Stimulated activated naive CD8-positive, alpha-beta T cell treated with anti-CD3 and anti-CD28 coated beads, Interleukin-15, Interleukin-2, amounts not matched to agents 100 U/mL and 50 U/mL, for 24 hours (primary cell): ENCODE data around the gene MVB12B.

Experiments used
- ATAC-seq: fragments of 150-1000 bp; cut with Tn5 transposase; one replicate; pipeline ENCODE4 v1.10.0; 2021
- DNase-seq: peaks from one replicate; pipeline ENCODE4 v3.0.0; 2021

The MVB12B gene

GRCh38 chr9:126303488-126303887 lies 23.1 kb upstream of the MVB12B start:
- DNase-seq (no peak), ATAC-seq (peak; percentile 42)

DNA sequence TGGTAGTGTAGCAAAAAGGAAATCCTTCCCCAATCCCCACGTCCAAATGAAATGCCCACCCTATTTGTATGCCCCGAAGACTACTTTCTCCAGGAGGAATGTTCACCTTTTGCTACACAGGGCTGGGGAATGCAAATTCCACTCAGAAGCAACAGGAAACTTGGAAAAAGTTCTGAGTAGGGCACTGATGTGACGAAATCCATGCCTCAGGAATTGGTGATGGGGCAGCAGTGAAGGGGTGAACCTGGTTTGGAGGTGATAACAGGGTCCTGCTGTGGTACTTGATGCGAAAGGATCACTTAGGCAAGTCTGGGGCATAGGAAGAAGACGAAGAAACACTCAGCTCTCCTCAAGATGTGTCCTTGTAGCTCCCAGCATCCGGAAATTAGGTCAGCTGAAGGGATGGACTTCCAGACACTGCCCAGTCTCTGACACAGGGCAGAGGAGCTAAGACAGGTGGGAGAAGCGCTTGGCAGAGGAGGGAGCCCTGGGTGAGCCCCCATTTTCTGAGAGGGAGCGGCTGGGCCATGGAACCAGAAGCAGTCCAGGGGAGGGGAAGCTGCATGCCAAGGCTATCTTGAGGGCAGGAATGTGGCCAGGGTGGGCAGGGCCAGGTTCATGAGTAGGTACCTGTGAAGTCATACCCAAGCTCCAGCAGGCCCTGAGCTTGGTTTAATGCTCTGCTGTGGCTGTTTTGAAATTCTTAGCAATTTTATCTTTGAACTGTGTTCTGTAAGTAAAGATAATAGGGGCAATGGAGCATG lies 22.2 kb upstream of the MVB12B start:
- DNase-seq (no peak), ATAC-seq (no peak)

DNA sequence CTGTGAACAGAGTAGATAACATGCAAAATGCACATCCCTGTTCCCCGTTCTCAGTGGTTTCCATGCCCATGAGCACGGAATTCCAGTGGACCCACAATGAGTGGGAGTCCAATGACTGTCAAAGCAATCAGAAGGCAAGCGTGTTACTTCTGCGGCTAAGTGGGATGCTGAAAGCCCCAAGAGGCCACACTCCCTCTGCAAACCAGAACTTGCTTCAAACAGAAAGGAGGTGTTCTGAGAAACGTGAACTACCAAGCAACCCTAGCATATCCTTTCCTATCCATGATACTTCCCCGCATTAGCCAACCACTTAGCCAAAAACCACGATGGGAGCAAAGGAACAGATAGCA lies 21.7 kb upstream of the MVB12B start:
- ATAC-seq = no peak
- no peak for DNase-seq

- ATAC-seq (no peak), DNase-seq (no peak)
Observed at GRCh38 chr9:126306071-126306647, 20.5 kb upstream of the MVB12B start.

- ATAC-seq = no peak
Observed at GRCh38 chr9:126307322-126308061, 19.1 kb upstream of the MVB12B start.

GRCh38 chr9:126309427-126310189 lies 17.0 kb upstream of the MVB12B start:
- no peak for ATAC-seq

More at GRCh38 chr9:126307322-126308061, 19.1 kb upstream of the MVB12B start:
- no peak for DNase-seq

DNA sequence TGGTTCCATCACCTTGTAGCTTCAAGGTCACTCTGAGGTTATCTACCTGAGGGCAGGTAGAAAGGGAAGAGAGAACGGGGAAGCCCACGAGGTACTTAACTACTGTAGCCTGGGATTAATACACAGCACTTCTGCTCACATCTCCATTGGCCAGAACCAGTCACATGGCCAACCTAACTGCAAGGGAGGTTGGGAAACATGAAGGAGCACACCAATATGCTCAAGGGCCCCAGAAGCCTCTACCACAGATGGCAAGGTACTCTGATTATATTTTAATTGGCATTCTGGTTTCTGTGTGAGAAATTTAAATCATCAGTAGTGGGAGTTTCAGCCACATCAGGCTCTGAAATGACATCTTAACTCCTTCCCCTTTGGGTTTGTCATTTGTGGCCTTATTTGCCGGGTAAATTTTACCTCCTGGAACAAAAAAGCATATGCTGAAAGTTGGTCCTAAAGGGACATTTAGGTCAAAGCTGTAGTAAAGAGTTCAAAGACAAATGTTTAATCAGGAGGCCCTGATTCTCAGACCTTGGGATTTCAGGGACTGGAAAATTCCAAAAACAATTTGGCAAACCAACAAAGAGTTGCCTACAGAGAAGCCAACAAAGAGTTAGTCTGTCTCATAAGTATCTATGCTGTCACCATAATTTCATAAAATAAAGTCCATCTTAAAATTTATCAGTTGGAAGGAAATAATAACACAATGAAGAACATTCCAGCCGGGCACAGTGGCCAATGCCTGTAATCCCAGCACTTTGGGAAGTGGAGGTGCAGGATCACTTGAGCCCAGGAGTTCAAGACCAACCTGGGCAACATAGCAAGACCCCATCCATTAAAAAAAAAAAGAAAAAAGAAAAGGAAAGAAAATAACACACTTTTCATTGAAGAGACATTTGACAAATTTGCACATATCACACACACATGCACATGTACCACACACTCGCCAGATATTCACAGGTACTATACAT lies 13.8 kb upstream of the MVB12B start:
- ATAC-seq (no peak), DNase-seq (no peak)

More at GRCh38 chr9:126309427-126310189, 17.0 kb upstream of the MVB12B start:
- DNase-seq = no peak

DNA sequence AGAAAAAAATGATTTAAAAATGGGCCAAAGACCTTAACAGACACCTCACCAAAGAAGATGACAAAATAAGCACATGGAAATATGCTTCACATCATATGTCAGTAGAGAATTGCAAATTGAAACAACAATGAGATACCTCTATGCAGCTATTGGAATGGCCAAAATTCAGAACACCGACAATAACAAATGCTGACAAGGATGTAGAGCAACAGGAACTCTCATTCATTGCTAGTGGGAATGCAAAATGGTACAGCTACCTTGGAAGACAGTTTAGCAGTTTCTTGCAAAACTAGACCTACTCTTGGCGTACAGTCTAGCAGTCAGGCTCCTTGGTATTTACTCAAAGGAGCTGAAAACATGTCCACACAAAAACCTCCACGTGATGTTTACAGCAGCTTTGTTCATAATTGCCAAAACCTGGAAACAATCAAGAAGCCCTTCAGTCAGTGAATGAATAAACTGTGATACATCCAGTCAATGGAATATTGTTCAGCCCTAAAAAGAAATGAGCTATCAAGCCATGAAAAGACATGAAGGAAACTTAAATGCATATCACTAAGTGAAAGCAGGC lies 10.5 kb upstream of the MVB12B start:
- no peak for DNase-seq
- ATAC-seq = no peak

DNA sequence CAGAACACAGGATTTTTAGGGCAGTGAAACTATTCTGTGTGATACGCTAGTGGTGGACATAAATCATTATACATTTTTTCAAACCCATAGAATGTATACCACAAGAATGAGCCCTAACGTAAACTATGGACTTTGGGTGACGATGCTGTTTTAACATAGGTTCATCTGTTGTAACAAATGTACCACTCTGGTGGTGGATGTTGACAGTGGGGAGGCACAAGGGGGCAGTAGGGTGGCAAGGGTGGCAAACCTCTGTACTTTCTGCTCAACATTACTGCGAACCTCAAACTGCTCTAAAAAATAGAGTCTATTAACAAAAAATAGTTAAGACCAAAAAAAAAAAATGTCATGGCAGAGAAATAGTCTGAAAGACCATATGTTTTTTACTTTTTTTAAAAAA lies 9.1 kb upstream of the MVB12B start:
- ATAC-seq (peak; percentile 69), DNase-seq (peak; percentile 30)

DNA sequence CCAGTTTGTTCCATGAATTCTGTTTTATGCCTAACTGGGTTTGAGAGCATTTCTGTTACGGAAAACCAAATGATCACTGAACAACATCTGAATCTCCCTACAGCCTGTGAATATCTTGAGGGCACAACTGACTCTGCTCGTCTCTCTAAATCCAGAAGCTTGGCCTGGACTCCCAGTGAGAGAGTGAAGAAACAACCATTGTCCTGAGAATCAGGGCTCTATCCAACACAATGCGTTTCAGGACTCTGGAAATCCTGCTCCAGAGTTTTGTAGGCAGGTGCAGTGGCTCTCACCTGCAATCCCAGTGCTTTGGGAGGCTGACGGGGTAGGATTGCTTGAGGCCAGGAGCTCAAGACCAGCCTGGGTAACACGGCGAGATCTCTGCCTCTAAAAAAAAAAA lies 7.8 kb upstream of the MVB12B start:
- DNase-seq (no peak), ATAC-seq (no peak)

- ATAC-seq (no peak), DNase-seq (no peak)
Observed at GRCh38 chr9:126319671-126320070, 7.0 kb upstream of the MVB12B start.

DNA sequence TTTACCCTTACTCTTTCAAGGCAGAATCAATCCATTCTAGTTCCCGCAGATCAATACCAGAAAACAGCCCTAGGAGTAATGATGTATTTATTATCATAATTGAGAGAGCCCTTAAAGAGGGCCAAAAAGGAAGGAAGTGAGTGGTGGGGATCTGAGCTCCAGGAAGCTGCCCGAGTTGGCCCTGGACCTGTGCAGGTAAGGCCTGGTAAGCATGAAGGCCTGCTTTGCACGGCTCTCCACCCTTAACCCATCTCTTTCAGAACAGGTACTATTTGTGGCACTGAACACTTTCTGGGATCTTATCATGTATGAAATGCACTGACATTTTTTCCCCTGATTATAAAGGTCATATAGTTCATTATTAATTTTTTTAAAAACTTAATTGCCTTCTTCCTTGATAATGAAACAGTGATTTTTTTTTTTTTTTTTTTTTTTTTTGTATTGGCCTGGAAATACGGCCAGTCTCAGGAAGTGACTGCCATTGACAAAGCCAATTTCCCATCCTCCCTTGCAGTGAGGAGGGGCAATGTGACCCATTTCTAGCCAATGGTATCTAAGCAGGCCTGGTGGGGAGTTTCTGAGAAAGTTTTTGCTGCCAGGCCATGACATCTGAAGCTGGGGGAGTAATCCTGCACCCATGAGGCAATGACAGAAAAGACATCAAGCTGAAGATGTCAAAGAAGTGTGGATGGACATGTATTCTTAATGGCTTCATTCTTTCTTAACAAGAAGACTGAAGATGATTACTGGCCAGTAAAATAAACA lies 6.3 kb upstream of the MVB12B start:
- DNase-seq = no peak
- ATAC-seq = no peak

DNA sequence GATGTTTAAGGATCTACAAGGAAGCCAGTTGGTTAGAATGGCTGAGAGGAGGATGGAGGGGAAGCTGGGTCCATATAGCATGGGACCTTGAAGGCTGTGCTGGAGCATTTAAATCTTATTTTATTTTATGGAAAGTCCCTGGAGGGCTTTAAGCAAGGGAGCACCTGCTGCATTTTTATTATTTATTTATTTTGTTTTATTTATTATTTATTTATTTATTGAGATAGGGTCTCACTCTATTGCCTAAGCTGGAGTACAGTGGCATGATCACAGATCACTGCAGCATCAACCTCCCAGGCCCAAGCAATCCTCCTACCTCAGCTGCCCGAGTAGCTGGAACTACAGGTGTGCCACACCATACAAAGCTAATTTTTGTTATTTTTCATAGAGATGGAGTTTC lies 4.9 kb upstream of the MVB12B start:
- DNase-seq (no peak), ATAC-seq (no peak)

DNA sequence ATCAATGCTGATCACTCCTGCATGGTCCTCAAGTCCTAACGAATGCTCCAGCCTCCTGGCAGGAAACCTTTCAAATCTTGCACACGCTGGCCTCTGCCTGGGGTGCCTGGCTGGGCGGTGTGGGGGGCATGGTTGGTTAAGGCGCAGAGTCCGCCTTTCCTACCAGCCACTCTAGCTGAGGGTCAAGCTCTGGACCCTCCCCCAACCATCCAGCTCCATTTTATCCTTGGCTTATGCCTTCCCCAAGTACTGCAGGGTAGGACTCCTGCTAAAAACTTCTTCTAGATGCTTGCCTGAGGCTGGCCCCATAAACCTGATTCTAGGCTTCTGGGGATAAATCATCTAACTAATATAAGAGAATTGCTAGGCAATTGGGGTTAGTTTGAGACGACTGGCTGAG lies 808 bp upstream of the MVB12B start:
- ATAC-seq = no peak

GRCh38 chr9:126327006-126327713 lies 531 bp downstream of the MVB12B start:
- peak; percentile 52 for ATAC-seq
- peak; percentile 36 for DNase-seq

More for the DNA sequence above, 808 bp upstream of the MVB12B start:
- DNase-seq = no peak

GRCh38 chr9:126327714-126328185 lies 1.1 kb downstream of the MVB12B start:
- DNase-seq (no peak), ATAC-seq (no peak)

DNA sequence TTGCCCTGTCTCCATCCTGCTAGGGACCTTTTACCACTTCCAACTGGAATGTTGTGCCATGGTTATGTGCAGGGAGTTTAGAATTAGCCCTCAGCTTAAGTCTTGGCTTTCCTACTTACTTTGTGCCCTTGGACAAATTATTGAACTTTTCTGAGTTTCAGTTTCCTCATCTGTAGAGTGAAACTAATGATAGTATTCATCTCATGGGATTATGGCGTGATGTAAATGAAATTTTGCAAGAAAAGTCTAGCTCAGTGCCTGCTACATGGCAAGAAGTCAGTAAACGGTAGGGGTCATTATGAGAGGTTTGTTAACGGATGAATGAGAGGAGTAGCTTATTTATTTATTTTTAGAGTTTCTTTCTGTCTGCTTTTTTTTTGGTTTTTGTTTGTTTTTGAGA lies 1.8 kb downstream of the MVB12B start:
- ATAC-seq (no peak), DNase-seq (no peak)

GRCh38 chr9:126329476-126330275 lies 3.0 kb downstream of the MVB12B start:
- ATAC-seq = peak; percentile 32

GRCh38 chr9:126330536-126330935 lies 3.9 kb downstream of the MVB12B start:
- ATAC-seq (no peak), DNase-seq (no peak)

More at GRCh38 chr9:126329476-126330275, 3.0 kb downstream of the MVB12B start:
- no peak for DNase-seq
